Thymus (tissue), 11 donors: ENCODE data around the gene C17orf107. TPM values are rescaled to one million over a fixed set of nuclear protein-coding genes. Genes with fewer than 3 reads are reported as not detected.

Experiments
- DNase-seq, 9 donors: peaks; one replicate each; pipeline ENCODE4 v3.0.0-alpha.2; 2013; ENCODE audit warnings: low spot score in 9 of 9, low read depth in 6 of 9, missing footprints in 1 of 9
- H3K27ac ChIP-seq, 2 donors: one replicate each; pipeline ENCODE4 v1.5.1; 2013; ENCODE audit warnings: control low read depth in 1 of 2, low read depth in 1 of 2, low read length in 1 of 2, mild to moderate bottlenecking in 1 of 2, moderate library complexity in 1 of 2
- H3K27me3 ChIP-seq, 2 donors: one replicate each; pipeline ENCODE4 v1.5.1; 2013; ENCODE audit warnings: low read length in 1 of 2; ENCODE audit not compliant: control insufficient read depth in 2 of 2, insufficient read depth in 1 of 2
- H3K36me3 ChIP-seq, 2 donors: one replicate each; pipeline ENCODE4 v1.5.1; 2013; ENCODE audit warnings: low read length in 1 of 2, mild to moderate bottlenecking in 1 of 2, moderate library complexity in 1 of 2; ENCODE audit not compliant: control insufficient read depth in 2 of 2, insufficient read depth in 2 of 2
- H3K4me1 ChIP-seq, 2 donors: one replicate each; pipeline ENCODE4 v1.5.1; 2013; ENCODE audit warnings: low read length in 2 of 2; ENCODE audit not compliant: control insufficient read depth in 2 of 2, insufficient read depth in 2 of 2
- H3K4me3 ChIP-seq, 2 donors: one replicate each; pipeline ENCODE4 v1.5.1; 2013; ENCODE audit warnings: low read length in 2 of 2, control low read depth in 1 of 2, mild to moderate bottlenecking in 1 of 2
- H3K9me3 ChIP-seq, 2 donors: one replicate each; pipeline ENCODE4 v1.5.1; 2013; ENCODE audit warnings: low read length in 1 of 2, mild to moderate bottlenecking in 1 of 2; ENCODE audit not compliant: control insufficient read depth in 2 of 2, insufficient read depth in 1 of 2
- WGBS: extraction: QIAGEN DNeasy Blood & Tissue Kit; methylation state at CpG from one replicate; pipeline ENCODE4 v1.1.7; 2013; 5-methylcytosine and 5-hydroxymethylcytosine counted together
- polyA plus RNA-seq: library from polyadenylated mRNA; stranded (reverse); fragments of 200-250 nt; gene quantifications from one replicate; pipeline ENCODE4 v1.2.3, GENCODE V29; 2013
- total RNA-seq: library from RNA; stranded (reverse); fragments of 120-200 nt; gene quantifications from one replicate; pipeline ENCODE4 v1.2.4, GENCODE V29; 2013
- donor health status: healthy.

C17orf107 gene
- total and polyA plus RNA-seq, 2 donors: 0.57 to 1.2 TPM

GRCh38 chr17:4887581-4887980 lies 11.8 kb upstream of the C17orf107 start:
- 97% methylated on average over 18 of the region's 18 CpGs for WGBS
- DNase-seq: no peak
- H3K27ac ChIP-seq: no peak overlapping the region

GRCh38 chr17:4891411-4892410 lies 7.6 kb upstream of the C17orf107 start:
- no peaks in the 10 kb centered on the region for H3K4me1 ChIP-seq
- H3K4me3 ChIP-seq: no peak overlapping the region
- DNase-seq: no peak
- no peaks in the 10 kb centered on the region for H3K27me3 ChIP-seq
- H3K36me3 ChIP-seq: peaks cover 74 to 82% of the 10 kb centered on the region in 2 donors
- no peaks in the 10 kb centered on the region for H3K9me3 ChIP-seq
- H3K27ac ChIP-seq: no peak overlapping the region
- WGBS: 98% methylated on average over 42 of the region's 42 CpGs

More at GRCh38 chr17:4887581-4887980, 11.8 kb upstream of the C17orf107 start:
- no peaks in the 10 kb centered on the region for H3K4me1 ChIP-seq
- H3K27me3 ChIP-seq: no peaks in the 10 kb centered on the region
- H3K4me3 ChIP-seq: no peak overlapping the region
- no peaks in the 10 kb centered on the region for H3K9me3 ChIP-seq
- H3K36me3 ChIP-seq: peaks cover 62 to 67% of the 10 kb centered on the region in 2 donors

- no peak for DNase-seq
- no peaks in the 10 kb centered on the region for H3K4me1 ChIP-seq
- peaks cover 67 to 79% of the 10 kb centered on the region in 2 donors for H3K36me3 ChIP-seq
- H3K27me3 ChIP-seq: no peaks in the 10 kb centered on the region
- H3K9me3 ChIP-seq: no peaks in the 10 kb centered on the region
- no peak overlapping the region for H3K27ac ChIP-seq
- no peak overlapping the region for H3K4me3 ChIP-seq
- WGBS: 96% methylated on average over 23 of the region's 23 CpGs
These were observed 6.7 kb upstream of the C17orf107 start for GRCh38 chr17:4892499-4893221.

- H3K36me3 ChIP-seq: peaks cover 65 to 79% of the 10 kb centered on the region in 2 donors
- DNase-seq: no peak
- H3K27ac ChIP-seq: no peak overlapping the region
- 97% methylated on average over 18 of the region's 18 CpGs for WGBS
- H3K9me3 ChIP-seq: no peaks in the 10 kb centered on the region
- no peaks in the 10 kb centered on the region for H3K4me1 ChIP-seq
- peaks cover 2 to 4% of the 10 kb centered on the region in 2 donors for H3K27me3 ChIP-seq
- no peak overlapping the region for H3K4me3 ChIP-seq
These were observed 6.1 kb upstream of the C17orf107 start for GRCh38 chr17:4893272-4893671.

GRCh38 chr17:4893721-4894560 lies 5.4 kb upstream of the C17orf107 start:
- H3K27me3 ChIP-seq: peaks cover 8 to 10% of the 10 kb centered on the region in 2 donors
- no peaks in the 10 kb centered on the region for H3K9me3 ChIP-seq
- no peak for DNase-seq
- no peak overlapping the region for H3K4me3 ChIP-seq
- no peak overlapping the region for H3K27ac ChIP-seq
- 94% methylated on average over 31 of the region's 31 CpGs for WGBS
- H3K36me3 ChIP-seq: peaks cover 62 to 79% of the 10 kb centered on the region in 2 donors
- H3K4me1 ChIP-seq: peaks cover 2 to 6% of the 10 kb centered on the region in 2 donors

- 98% methylated on average over 13 of the region's 13 CpGs for WGBS
- no peak for DNase-seq
These were observed 4.2 kb upstream of the C17orf107 start for GRCh38 chr17:4895121-4895520.

GRCh38 chr17:4895657-4896331 lies 3.5 kb upstream of the C17orf107 start:
- Histone ChIP-seq H3K27ac (no peak overlapping the region), H3K27me3 (peaks cover 24 to 29% of the 10 kb centered on the region in 2 donors), H3K4me3 (no peak overlapping the region), H3K9me3 (peaks cover 0 to 6% of the 10 kb centered on the region in 2 donors), H3K4me1 (peaks cover 7 to 20% of the 10 kb centered on the region in 2 donors), H3K36me3 (peaks cover 54 to 62% of the 10 kb centered on the region in 2 donors)
- WGBS: 96% methylated on average over 27 of the region's 27 CpGs
- DNase-seq: no peak

More at GRCh38 chr17:4895121-4895520, 4.2 kb upstream of the C17orf107 start:
- Histone ChIP-seq H3K4me3 (no peak overlapping the region), H3K4me1 (peaks cover 7 to 14% of the 10 kb centered on the region in 2 donors), H3K36me3 (peaks cover 61 to 69% of the 10 kb centered on the region in 2 donors), H3K27me3 (peaks cover 18 to 22% of the 10 kb centered on the region in 2 donors), H3K9me3 (no peaks in the 10 kb centered on the region), H3K27ac (no peak overlapping the region)
